ENCODE results near the gene PLET1.

PLET1 gene

DNA sequence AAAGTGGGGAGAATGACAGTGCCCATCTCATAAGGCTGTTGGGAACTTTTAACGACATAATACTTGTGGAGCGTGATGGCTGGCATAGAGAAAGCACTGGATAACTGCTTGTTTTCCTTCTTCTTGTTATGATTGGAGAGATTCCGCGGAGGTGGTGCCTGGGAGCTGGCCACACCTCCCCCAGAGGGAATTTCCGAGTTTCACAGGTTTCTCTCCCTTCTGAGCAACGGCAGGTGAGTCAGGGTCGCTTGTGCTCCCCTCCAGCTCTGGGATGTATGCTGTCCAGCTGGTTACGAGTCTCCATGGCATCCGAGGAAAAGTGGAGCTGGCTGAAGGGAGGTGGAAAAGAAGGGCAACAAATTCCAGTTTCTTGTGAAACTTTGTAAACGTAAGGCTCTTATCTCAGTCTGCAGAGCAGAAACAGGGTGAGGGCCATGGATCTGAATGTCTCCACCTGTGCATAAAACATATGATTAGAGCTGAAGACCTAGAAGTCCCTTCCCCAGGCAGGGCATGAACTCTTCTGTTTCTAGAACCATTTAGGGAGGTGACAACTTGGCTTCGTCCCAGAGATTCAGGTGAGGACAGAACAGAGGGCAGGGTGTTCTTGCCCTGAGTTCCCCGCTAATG, 10.0 kb upstream of the PLET1 start:
- no peak overlapping the region for H3K9ac ChIP-seq (ENCODE audit: low read length in 2 of 2)

GRCh38 chr11:112269139-112269538, 8.5 kb upstream of the PLET1 start:
- Histone ChIP-seq H3K9ac (ENCODE audit: low read length in 2 of 2) (no peak overlapping the region), H3K4me3 (ENCODE audit: low read length in 2 of 2) (no peak overlapping the region), H3K27ac (ENCODE audit: low read length) (no peak overlapping the region)

More for the DNA sequence above, 10.0 kb upstream of the PLET1 start:
- Histone ChIP-seq H3K4me3 (ENCODE audit: low read length in 2 of 2) (no peak overlapping the region), H3K27me3 (ENCODE audit: control insufficient read depth in 1 of 2, insufficient read depth in 2 of 2, low read length in 2 of 2) (no peaks in the 10 kb centered on the region), H3K4me1 (ENCODE audit: control insufficient read depth, insufficient read depth, low read length) (peaks cover under 1% of the 10 kb centered on the region), H3K9me3 (ENCODE audit: control insufficient read depth in 2 of 2, low read length in 2 of 2) (no peaks in the 10 kb centered on the region), H3K36me3 (ENCODE audit: control insufficient read depth in 2 of 2, insufficient read depth in 2 of 2, low read length in 2 of 2) (no peaks in the 10 kb centered on the region), H3K27ac (ENCODE audit: low read length) (no peak overlapping the region)

GRCh38 chr11:112268406-112268805, 7.7 kb upstream of the PLET1 start:
- Histone ChIP-seq H3K4me3 (ENCODE audit: low read length in 2 of 2) (no peak overlapping the region), H3K27me3 (ENCODE audit: control insufficient read depth in 1 of 2, insufficient read depth in 2 of 2, low read length in 2 of 2) (no peaks in the 10 kb centered on the region), H3K9ac (ENCODE audit: low read length in 2 of 2) (no peak overlapping the region), H3K36me3 (ENCODE audit: control insufficient read depth in 2 of 2, insufficient read depth in 2 of 2, low read length in 2 of 2) (no peaks in the 10 kb centered on the region), H3K27ac (ENCODE audit: low read length) (no peak overlapping the region), H3K9me3 (ENCODE audit: control insufficient read depth in 2 of 2, low read length in 2 of 2) (no peaks in the 10 kb centered on the region), H3K4me1 (ENCODE audit: control insufficient read depth, insufficient read depth, low read length) (peaks cover 3% of the 10 kb centered on the region)

More at GRCh38 chr11:112269139-112269538, 8.5 kb upstream of the PLET1 start:
- no peaks in the 10 kb centered on the region for H3K9me3 ChIP-seq (ENCODE audit: control insufficient read depth in 2 of 2, low read length in 2 of 2)
- no peaks in the 10 kb centered on the region for H3K27me3 ChIP-seq (ENCODE audit: control insufficient read depth in 1 of 2, insufficient read depth in 2 of 2, low read length in 2 of 2)
- peaks cover 3% of the 10 kb centered on the region for H3K4me1 ChIP-seq (ENCODE audit: control insufficient read depth, insufficient read depth, low read length)
- H3K36me3 ChIP-seq (ENCODE audit: control insufficient read depth in 2 of 2, insufficient read depth in 2 of 2, low read length in 2 of 2), result no peaks in the 10 kb centered on the region

DNA sequence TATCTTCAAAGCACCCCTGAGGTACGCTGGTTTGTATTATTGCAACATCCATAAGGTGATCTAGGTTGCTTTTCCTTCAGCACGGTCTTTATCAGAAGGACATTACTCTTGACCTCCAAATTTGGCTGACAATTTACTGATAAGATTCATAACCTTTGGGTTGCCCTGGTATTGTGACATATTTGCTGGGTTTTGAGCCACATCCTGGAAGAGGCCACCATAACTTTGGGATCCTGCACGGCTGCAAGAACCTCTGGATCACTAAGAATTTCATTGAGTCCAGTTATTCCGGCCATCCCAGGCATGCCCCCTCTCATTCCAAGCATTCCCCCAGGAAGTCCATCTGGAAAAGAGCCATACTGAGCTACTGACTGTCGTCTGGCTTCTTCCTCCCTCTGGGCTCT, 6.5 kb upstream of the PLET1 start:
- H3K9ac ChIP-seq (ENCODE audit: low read length in 2 of 2), result no peak overlapping the region
- no peaks in the 10 kb centered on the region for H3K27me3 ChIP-seq (ENCODE audit: control insufficient read depth in 1 of 2, insufficient read depth in 2 of 2, low read length in 2 of 2)
- no peaks in the 10 kb centered on the region for H3K36me3 ChIP-seq (ENCODE audit: control insufficient read depth in 2 of 2, insufficient read depth in 2 of 2, low read length in 2 of 2)
- H3K9me3 ChIP-seq (ENCODE audit: control insufficient read depth in 2 of 2, low read length in 2 of 2), result no peaks in the 10 kb centered on the region
- no peak overlapping the region for H3K4me3 ChIP-seq (ENCODE audit: low read length in 2 of 2)
- H3K27ac ChIP-seq (ENCODE audit: low read length), result no peak overlapping the region
- peaks cover 3% of the 10 kb centered on the region for H3K4me1 ChIP-seq (ENCODE audit: control insufficient read depth, insufficient read depth, low read length)

GRCh38 chr11:112266410-112266778, 5.7 kb upstream of the PLET1 start:
- Histone ChIP-seq H3K4me3 (ENCODE audit: low read length in 2 of 2) (no peak overlapping the region), H3K4me1 (ENCODE audit: control insufficient read depth, insufficient read depth, low read length) (peaks cover 3% of the 10 kb centered on the region), H3K27me3 (ENCODE audit: control insufficient read depth in 1 of 2, insufficient read depth in 2 of 2, low read length in 2 of 2) (no peaks in the 10 kb centered on the region), H3K36me3 (ENCODE audit: control insufficient read depth in 2 of 2, insufficient read depth in 2 of 2, low read length in 2 of 2) (no peaks in the 10 kb centered on the region), H3K9me3 (ENCODE audit: control insufficient read depth in 2 of 2, low read length in 2 of 2) (no peaks in the 10 kb centered on the region), H3K27ac (ENCODE audit: low read length) (no peak overlapping the region), H3K9ac (ENCODE audit: low read length in 2 of 2) (no peak overlapping the region)

- Histone ChIP-seq H3K4me3 (ENCODE audit: low read length in 2 of 2) (no peak overlapping the region), H3K27me3 (ENCODE audit: control insufficient read depth in 1 of 2, insufficient read depth in 2 of 2, low read length in 2 of 2) (no peaks in the 10 kb centered on the region), H3K36me3 (ENCODE audit: control insufficient read depth in 2 of 2, insufficient read depth in 2 of 2, low read length in 2 of 2) (no peaks in the 10 kb centered on the region), H3K9me3 (ENCODE audit: control insufficient read depth in 2 of 2, low read length in 2 of 2) (no peaks in the 10 kb centered on the region), H3K4me1 (ENCODE audit: control insufficient read depth, insufficient read depth, low read length) (peaks cover 3% of the 10 kb centered on the region), H3K9ac (ENCODE audit: low read length in 2 of 2) (no peak overlapping the region), H3K27ac (ENCODE audit: low read length) (no peak overlapping the region)
Observed at GRCh38 chr11:112265659-112266409, 5.2 kb upstream of the PLET1 start.

GRCh38 chr11:112255067-112255720, 5.5 kb downstream of the PLET1 start:
- H3K4me1 ChIP-seq (ENCODE audit: control insufficient read depth, insufficient read depth, low read length), result no peaks in the 10 kb centered on the region
- no peak overlapping the region for H3K4me3 ChIP-seq (ENCODE audit: low read length in 2 of 2)
- no peaks in the 10 kb centered on the region for H3K9me3 ChIP-seq (ENCODE audit: control insufficient read depth in 2 of 2, low read length in 2 of 2)
- H3K27ac ChIP-seq (ENCODE audit: low read length), result no peak overlapping the region
- no peaks in the 10 kb centered on the region for H3K27me3 ChIP-seq (ENCODE audit: control insufficient read depth in 1 of 2, insufficient read depth in 2 of 2, low read length in 2 of 2)
- no peaks in the 10 kb centered on the region for H3K36me3 ChIP-seq (ENCODE audit: control insufficient read depth in 2 of 2, insufficient read depth in 2 of 2, low read length in 2 of 2)
- H3K9ac ChIP-seq (ENCODE audit: low read length in 2 of 2), result no peak overlapping the region

DNA sequence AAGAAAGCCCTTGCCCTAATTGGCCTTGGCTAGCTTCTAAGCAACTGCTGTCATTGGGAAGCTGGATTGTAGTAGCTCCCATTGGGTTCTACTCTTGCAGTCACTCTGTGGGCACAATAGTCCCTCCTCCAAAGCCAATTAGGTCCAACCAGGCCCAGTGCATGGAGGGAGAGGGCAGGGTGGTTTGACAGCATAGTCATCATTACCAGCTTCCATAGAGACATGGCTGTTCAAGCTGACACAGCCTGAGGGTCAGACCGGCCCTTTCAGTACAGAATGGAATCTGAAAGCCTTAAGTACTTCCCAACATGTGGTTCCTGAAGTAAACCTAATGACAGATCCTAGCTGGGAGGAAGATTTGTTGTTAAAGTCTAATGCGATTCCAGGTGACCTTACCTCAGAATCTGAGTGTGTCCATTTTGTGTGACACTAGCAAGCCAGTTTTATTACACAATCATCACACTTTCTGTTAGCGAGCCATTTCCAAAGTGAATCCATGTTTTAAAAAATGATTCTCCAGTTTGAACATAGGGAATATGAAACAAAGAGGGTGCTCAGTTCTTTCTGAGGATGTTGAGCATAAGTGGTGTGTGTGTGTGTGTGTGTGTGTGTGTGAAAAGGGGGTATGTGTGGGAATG, 6.9 kb downstream of the PLET1 start:
- no peak overlapping the region for H3K27ac ChIP-seq (ENCODE audit: low read length)
- H3K27me3 ChIP-seq (ENCODE audit: control insufficient read depth in 1 of 2, insufficient read depth in 2 of 2, low read length in 2 of 2), result no peaks in the 10 kb centered on the region

GRCh38 chr11:112249871-112250610, 10.6 kb downstream of the PLET1 start:
- H3K9me3 ChIP-seq (ENCODE audit: control insufficient read depth in 2 of 2, low read length in 2 of 2), result no peaks in the 10 kb centered on the region
- H3K27ac ChIP-seq (ENCODE audit: low read length), result no peak overlapping the region
- no peaks in the 10 kb centered on the region for H3K27me3 ChIP-seq (ENCODE audit: control insufficient read depth in 1 of 2, insufficient read depth in 2 of 2, low read length in 2 of 2)
- H3K4me1 ChIP-seq (ENCODE audit: control insufficient read depth, insufficient read depth, low read length), result no peaks in the 10 kb centered on the region
- no peak overlapping the region for H3K9ac ChIP-seq (ENCODE audit: low read length in 2 of 2)
- H3K4me3 ChIP-seq (ENCODE audit: low read length in 2 of 2), result no peak overlapping the region
- H3K36me3 ChIP-seq (ENCODE audit: control insufficient read depth in 2 of 2, insufficient read depth in 2 of 2, low read length in 2 of 2), result no peaks in the 10 kb centered on the region

More for the DNA sequence above, 6.9 kb downstream of the PLET1 start:
- Histone ChIP-seq H3K4me1 (ENCODE audit: control insufficient read depth, insufficient read depth, low read length) (no peaks in the 10 kb centered on the region), H3K9me3 (ENCODE audit: control insufficient read depth in 2 of 2, low read length in 2 of 2) (no peaks in the 10 kb centered on the region), H3K36me3 (ENCODE audit: control insufficient read depth in 2 of 2, insufficient read depth in 2 of 2, low read length in 2 of 2) (no peaks in the 10 kb centered on the region), H3K9ac (ENCODE audit: low read length in 2 of 2) (no peak overlapping the region), H3K4me3 (ENCODE audit: low read length in 2 of 2) (no peak overlapping the region)

DNA sequence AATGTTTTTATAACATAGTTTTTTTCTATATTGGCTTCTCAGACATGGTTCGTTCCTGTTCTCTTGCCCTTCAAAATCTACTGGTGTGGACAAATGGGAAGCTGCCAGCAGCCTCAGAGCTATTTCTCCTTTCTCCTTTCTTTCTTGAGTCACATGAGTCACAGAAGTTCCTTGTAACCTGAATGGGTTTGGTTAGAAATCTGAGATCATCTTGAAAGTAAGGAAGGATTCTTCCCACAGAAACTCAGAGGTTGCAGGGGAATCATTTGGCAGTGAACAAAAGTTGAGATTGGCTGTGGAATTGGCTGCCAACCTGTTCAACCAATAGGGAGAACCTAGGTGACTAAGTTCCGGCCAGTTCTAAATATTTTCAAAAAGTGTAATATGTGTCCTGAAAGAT, 12.5 kb downstream of the PLET1 start:
- Histone ChIP-seq H3K27ac (ENCODE audit: low read length) (no peak overlapping the region), H3K36me3 (ENCODE audit: control insufficient read depth in 2 of 2, insufficient read depth in 2 of 2, low read length in 2 of 2) (no peaks in the 10 kb centered on the region), H3K4me3 (ENCODE audit: low read length in 2 of 2) (no peak overlapping the region), H3K9me3 (ENCODE audit: control insufficient read depth in 2 of 2, low read length in 2 of 2) (no peaks in the 10 kb centered on the region), H3K27me3 (ENCODE audit: control insufficient read depth in 1 of 2, insufficient read depth in 2 of 2, low read length in 2 of 2) (no peaks in the 10 kb centered on the region), H3K4me1 (ENCODE audit: control insufficient read depth, insufficient read depth, low read length) (no peaks in the 10 kb centered on the region), H3K9ac (ENCODE audit: low read length in 2 of 2) (no peak overlapping the region)
